HG03175 (cell line): ENCODE measurements around the gene GBP4.
"Not testable (repeated sequence)": the region's sequence is repeated elsewhere in the genome, so short reads cannot be mapped to it uniquely, and the experiment has no call there.

ENCODE experiments used
- ATAC-seq: cut with Tn5 transposase; IDR thresholded peaks from one replicate; pipeline ENCODE4 v1.9.1; 2021; ENCODE audit warnings: mild to moderate bottlenecking, moderate library complexity; ENCODE audit not compliant: unreplicated experiment

GBP4 gene, protein sequence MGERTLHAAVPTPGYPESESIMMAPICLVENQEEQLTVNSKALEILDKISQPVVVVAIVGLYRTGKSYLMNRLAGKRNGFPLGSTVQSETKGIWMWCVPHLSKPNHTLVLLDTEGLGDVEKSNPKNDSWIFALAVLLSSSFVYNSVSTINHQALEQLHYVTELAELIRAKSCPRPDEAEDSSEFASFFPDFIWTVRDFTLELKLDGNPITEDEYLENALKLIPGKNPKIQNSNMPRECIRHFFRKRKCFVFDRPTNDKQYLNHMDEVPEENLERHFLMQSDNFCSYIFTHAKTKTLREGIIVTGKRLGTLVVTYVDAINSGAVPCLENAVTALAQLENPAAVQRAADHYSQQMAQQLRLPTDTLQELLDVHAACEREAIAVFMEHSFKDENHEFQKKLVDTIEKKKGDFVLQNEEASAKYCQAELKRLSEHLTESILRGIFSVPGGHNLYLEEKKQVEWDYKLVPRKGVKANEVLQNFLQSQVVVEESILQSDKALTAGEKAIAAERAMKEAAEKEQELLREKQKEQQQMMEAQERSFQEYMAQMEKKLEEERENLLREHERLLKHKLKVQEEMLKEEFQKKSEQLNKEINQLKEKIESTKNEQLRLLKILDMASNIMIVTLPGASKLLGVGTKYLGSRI

DNA sequence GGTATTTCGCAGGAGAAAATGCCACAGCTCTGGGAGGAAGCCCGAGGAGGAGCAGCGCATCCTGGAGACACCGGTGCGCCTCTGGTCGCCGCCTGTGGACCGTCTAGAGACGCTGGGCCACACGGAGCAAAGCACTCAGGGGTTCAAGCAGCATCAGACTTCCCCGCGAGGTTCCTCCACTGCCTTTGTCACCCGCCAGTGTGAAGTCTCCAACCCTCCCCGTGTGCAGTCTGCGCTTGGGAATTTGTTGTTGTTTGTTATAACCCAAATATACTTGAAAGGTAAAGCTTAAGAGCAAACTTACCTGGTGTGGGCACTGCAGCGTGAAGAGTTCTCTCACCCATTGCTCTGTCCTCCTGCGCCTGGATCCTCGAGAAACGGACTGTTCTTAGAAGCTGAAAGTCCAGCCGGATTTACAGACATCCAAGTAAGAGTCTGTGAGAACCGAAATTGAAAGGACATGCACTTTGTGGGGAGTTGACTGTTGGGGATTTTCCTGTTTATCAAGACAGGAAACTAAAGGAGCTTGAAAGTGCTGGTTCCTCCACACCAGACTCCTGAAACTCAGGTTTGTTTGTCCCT lies at the start of gene GBP4:
Gene GBP4 (minus strand): TSS at position 452 of the 582 bp plus-strand sequence. CDS start 108 bp downstream, at position 344.
- ATAC-seq = peak; percentile 45

DNA sequence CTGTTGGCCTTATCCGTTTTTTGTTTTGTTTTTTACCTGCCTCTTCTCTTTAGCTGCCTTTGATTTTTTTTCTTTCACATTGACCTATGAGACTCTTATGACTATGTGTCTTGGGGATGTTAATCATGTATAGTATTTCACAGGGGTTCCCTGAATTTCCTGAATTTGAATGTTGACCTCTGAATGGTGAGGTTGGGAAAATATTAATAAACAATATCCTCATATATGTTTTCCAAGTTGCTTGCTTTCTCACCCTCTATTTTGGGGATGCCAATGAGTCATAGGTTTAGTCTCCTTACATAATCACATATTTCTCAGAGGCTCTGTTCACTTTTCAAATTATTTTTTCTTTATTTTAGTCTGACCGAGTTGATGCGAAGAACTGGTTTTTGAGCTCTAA lies 44.3 kb upstream of the GBP4 start:
- ATAC-seq = no peak

DNA sequence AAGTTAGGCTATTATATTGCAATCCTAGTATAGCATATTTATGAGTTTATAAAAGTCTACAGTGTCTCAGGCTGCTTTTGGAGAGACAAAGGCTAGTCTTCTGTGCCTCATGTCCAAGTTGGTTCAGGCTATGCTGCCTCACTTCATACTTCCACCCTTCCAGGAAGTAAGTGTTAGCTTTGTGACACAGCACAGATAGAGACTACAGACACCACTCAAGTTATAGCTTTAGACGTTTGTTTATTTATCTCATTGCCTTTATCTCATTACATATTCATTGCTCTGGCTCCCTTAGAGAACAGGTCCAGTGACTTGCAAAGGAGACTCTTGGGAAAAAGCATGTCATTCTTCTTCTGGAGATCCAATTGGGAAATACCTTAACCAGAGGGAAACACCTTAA lies 22.6 kb upstream of the GBP4 start:
- ATAC-seq = no peak

DNA sequence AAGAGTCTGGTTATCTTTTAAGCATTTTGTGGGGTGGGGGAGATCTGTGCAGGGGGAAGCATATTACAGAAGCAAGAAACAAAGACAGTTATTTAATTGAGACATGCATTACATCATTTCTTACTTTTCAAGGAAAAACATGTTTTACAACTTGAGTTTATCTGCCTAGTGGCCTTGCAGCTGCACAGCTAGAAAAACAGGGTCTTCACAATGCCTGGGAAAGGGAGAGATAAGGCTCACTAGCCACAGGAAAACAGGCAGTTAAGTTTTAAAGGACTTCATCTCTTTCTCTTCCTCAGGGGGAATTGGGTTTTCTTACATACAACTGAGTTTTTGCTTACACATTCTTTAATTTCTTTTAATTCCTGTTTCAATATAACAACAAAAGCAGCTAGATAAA lies 21.1 kb upstream of the GBP4 start:
- not testable (repeated sequence) for ATAC-seq

DNA sequence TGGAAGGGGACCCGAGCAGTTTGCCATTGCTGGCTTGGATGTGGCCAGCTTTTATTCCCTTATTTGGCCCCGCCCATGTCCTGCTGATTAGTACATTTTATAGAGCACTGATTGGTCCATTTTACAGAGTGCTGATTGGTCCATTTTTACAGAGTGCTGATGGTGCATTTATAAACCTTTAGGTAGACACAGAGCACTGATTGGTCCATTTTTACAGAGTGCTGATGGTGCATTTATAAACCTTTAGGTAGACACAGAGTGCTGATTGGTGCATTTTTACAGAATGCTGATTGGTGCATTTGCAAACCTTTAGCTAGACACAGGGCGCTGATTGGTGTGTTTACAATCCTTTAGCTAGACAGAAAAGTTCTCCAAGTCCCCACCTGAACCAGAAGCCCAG lies 20.2 kb upstream of the GBP4 start:
- ATAC-seq = not testable (repeated sequence)

DNA sequence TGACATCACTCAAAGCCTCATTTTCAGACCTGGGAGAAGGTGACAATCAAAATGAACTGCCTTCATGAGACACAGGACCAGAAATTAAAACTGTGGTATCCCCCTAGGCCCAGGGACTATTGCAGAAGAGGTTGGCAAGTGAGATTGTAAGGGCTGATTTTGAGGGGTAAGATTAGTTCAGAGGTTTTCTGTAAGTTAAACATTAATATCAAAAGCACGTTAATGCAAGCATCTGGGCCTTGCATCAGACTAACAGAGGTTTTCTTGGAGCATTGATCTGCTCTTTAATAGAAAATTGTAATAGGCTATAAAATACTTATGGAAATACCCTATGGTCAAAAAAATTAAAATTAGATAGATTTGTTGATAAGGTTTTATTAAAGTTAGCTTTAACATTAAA lies 14.6 kb upstream of the GBP4 start:
- no peak for ATAC-seq

DNA sequence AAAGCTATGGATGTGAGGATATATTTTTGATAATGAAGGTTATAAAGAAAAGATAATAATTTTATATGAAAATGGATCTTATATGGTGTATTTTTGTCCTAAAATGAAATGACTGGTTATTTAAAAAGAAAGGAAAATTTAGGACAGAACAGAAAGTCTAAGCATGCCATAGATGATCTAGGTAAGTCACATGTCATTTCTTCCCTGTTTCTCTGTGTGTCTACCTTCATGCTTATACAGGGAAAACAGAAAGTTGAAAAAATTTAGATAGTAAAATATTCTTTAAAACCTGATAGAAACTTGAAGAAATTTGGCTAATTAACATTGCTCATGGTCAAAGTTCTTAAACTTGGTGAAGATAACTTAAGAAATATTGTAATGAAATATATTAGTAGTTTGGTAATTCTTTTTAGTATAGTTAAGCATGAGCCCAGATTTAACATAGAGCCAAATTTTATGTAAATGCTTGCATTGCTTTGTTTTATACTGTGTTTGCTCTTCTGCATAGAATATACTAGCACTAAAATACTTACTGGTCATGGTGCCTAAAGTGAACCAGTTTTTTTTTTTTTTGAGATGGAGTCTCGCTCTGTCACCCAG lies 12.4 kb upstream of the GBP4 start:
- ATAC-seq = no peak

DNA sequence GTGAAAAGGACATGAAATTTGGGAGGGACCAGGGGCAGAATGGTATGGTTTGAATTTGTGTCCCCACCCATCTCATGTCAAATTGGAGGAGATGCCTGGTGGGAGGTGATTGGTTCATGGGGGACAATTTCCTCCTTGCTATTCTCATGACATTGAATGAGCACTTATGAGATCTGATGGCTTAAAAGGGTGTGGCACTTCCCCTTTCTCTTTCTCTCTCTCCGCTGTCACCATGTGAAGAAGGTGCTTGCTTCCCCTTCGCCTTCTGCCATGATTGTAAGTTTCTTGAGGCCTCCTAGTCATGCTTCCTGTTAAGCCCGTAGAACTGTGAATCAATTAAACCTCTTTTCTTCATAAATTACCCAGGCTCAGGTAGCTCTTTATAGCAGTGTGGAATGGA lies 7.6 kb upstream of the GBP4 start:
- no peak for ATAC-seq

DNA sequence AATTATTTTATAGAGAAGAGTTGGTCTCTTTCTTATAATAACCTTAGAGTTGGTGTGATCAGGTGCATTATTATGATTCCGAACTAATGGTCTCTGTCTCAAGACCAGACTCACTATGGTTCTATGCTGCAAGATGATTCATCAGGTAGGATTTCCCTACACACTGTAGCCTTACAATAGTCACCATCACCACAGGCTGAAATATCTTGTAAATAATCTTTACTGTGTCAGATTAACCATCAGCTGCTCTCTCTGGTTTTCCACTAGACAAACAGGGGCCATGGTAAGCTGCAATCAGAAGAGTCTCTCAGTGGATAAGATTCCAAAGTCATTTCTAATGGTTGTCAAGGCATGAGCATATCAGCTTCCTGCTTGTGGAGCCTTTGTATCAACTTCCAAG lies 4.4 kb upstream of the GBP4 start:
- no peak for ATAC-seq

DNA sequence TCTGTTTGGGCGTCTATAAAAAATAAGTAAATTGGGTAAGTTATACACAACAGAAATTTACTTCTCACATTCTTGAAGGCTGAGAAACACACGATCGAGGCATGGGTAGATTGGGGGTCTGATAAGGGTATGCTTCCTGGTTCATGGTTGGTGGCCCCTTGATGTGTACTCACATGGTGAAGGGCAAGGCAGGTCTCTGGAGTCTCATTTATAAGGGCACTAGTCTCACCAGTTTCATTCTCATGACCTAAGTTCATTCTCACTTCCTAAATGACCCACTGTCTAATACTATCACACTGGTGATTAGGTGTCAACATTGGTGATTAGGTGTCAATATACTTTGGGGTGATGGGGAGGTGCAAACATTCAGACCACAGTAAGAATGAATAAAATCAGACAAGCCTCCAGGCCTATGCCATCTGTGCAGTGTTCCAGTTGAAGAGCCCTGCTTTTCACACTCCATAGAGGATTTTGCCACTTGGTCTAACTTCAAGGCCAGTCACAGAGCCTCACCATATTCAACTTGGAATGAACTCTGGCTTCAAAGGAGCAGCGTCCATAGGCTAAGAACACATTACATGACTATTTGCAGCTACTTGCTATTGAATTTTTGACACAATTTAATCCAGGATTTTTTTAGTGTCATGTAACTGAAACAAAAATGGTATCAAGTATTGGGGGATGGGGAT lies 2.5 kb upstream of the GBP4 start:
- peak; percentile 86 for ATAC-seq

DNA sequence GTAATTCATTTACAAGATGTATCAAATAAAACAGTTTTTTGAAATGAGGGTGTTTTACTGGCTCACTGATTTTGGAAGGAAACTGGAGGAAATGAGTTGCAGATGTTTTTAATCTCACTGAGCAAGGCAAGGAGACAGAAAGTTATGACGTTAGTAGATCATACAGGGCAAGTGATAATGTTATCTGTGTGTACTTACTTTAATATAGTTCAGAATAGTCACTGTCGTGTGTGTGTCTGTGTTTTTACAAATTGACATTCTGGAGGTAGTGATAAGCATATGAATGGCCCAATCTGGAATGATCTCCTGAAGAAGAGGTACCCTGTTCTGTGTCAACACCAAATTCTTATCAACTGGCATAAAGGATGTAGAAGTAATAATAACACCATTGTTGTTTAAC lies 1.9 kb upstream of the GBP4 start:
- ATAC-seq = no peak

DNA sequence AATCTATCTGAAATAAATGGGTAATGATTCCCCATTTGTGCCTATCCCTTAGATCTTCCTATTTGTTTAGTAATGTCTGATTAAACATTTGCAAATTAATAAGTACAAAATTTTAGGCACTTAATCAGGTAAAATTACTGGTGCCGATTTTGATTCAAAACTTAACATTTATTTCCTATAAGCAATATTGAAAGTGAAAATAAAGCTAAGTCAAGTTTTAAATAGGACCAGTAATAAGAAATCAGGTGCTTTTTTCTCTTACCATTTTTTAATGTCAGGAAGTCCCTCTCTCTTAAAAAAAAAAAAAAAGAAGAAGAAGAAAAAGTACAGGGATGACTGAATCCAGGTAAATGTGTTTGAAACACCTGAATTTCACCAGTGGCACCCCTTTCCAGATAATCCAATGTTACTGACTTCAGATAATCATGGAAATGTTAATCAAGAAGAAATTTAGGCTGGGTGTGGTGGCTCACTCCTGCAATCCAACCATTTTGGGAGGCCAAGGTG lies 836 bp upstream of the GBP4 start:
- ATAC-seq = no peak

DNA sequence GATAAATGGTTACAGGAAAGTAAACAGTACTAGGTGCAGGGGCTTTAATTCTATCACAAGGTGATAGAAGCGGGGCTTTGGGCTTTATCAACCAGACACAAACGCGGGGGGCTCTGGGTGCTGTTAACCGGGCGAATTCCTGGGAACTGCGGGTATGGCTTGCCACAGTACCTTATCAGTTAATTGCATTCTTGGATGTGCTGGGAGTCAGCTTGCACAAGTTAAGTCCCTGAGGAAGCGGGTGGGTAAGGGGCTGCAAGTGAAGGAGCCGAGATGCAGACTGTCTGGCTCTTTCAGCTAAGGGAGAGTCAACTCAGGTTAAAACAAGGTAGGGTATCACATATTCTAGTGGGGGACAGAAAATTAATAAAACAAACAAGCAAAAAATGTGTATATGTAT lies 661 bp downstream of the GBP4 start:
- ATAC-seq = no peak

DNA sequence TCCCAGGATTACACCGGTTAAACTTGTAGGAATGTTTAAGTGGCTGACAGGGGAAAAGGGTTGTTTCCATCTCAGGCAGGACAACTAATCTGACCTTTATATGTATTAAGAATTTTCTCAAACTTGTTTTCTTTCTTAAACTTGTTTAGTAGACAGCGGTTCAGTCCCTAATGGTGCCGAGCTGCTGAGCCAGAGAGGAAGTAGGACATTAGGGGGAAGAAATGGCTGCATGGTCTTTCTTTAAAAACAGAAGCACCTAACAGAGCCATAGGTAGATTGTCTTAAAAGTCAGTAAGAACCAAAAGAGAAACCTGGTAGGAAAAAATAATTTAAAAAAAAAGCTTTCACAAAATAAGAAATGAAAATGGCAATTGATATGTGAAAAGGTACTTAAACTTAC lies 3.3 kb downstream of the GBP4 start:
- ATAC-seq = no peak

DNA sequence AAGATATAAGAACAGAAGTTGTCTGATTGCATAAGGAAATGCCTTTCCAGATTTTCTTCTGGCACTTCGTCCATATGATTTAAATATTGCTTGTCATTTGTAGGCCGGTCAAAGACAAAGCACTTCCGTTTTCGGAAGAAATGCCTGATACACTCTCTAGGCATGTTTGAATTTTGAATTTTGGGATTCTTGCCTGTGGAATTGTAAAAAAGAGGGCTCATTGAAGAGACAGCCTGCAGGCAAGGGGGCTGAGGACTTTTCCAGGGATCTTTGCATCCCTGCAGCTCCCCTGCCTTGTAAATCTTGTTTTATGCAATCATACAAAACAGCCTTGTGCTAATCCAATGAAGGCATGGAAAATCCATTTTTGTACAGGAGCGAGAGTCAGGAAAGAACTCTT lies 7.4 kb downstream of the GBP4 start:
- ATAC-seq = no peak

DNA sequence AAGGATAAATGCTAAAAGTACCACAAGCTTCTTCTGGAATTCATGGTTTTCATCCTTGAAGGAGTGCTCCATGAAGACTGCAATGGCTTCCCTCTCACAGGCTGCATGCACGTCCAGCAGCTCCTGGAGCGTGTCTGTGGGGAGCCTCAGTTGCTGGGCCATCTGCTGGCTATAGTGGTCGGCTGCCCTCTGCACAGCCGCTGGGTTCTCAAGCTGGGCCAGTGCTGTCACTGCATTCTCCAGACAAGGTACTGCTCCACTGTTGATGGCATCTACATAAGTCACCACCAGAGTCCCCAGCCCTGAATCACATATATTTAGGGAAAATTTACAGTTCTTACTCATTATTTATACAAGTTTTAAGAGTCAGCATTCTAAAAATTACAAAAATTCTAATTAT lies 8.7 kb downstream of the GBP4 start:
- no peak for ATAC-seq

DNA sequence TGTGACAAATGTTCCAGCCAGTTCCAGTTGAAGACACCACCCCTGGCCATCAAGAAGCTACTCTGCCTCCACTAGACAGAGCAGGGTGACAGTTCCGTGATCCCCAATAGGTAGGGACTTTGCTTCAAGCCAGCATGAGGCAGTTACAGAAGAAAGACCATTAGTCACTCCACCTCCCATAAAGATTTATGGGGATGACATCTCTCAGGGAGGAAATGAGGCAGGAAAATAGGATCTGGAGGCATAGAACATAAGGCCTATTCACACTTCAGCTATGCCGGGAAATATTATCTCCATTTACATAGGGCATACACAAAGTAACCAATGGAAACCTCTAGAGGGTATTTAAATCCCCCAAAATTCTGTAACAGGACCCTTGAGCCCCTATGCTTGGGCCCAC lies 19.4 kb downstream of the GBP4 start:
- no peak for ATAC-seq

DNA sequence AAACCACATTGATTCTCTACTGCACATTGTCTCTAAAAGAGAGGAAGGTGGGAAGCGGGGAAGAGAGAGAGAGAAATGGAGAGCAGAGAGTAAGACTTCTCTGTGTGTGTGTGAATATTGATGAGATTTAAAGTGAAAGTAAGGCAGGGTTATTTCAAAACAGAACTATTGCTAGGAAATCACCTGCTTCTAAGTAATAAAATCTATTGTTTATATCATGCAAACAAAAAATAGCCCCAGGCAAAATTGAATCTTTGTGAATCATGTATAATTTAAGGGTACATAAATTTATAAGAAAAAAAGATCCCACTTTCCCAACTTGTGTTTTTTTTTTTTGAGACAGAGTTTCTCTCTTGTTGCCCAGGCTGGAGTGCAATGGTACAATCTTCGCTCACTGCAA lies 21.8 kb downstream of the GBP4 start:
- no peak for ATAC-seq

DNA sequence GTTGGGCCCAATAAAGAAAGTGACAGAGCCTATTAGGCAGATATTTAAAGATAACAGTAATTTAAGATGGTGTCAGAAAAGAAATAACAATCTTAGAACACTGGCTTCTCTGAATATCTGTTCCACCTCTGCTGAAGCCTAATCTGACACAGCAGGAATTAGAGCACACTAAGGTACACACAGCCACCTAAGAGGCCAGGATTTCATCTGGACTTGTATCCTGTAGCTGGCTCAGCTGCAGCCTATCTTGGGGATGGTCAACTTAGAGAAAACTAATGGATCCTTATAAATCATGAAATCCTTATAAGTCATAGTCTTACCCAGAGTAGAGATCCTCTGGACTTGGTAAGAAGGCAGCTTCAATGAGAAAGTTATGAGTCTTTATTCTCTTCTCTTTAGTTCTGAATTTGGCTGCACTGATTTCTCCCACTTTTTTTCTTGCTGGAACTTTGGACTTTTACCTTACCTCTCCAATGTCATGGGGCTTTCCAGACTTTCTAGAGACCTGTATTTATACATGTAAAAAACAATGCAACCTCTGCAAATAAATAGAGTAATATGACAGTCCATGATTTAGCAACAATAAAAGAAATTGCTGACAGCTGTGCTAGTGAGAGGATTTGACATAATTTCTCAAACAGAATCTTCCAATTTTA lies 23.0 kb downstream of the GBP4 start, which contains the start of gene GBP7:
Gene GBP7 (minus strand): TSS at position 403 of the 656 bp plus-strand sequence. CDS start 4,068 bp downstream, outside the sequence.
- no peak for ATAC-seq

DNA sequence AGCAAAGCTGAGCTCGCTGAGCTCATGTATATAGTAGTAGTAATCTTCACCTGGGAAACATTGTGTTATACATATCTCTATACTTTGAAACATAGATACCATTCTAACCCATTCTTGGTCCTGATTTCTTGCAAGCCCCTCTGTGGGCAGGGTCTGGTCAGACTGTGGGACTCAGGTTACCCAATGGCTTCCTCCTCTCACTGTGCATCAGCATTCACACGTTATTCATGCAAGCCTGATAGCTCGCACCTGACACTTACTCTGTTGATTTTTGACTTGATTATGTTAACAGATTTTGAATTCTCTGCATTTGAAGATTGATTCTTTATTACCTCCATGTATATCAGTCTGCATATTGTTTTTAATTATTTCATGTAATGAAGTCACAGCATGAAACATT lies 24.3 kb downstream of the GBP4 start:
- no peak for ATAC-seq
